ENCODE results near the gene DUSP22. TPM values are rescaled to one million over a fixed set of nuclear protein-coding genes. Genes with fewer than 3 reads are reported as not detected.

DUSP22 gene
- total RNA-seq, 1 experiment from 2014 or later = 16.0 TPM

- no peak for TF ChIP-seq CTCF (conservative IDR thresholded peaks at IDR 0.05; ENCODE audit: low read depth, low read length)
- TF ChIP-seq EZH2 (IDR thresholded peaks at IDR 0.05; ENCODE audit: borderline replicate concordance, low read depth, low read length, poor library complexity, severe bottlenecking) = no peak
- CTCF ChIA-PET = no interaction called here
- Histone ChIP-seq H3K4me3 (ENCODE audit: low read depth, low read length, poor library complexity, severe bottlenecking) (no peak overlapping the region), H3K9me3 (ENCODE audit: low read depth, low read length, poor library complexity, severe bottlenecking) (peaks cover 17% of the 10 kb centered on the region), H3K36me3 (ENCODE audit: insufficient read depth, low read length, poor library complexity, severe bottlenecking) (no peaks in the 10 kb centered on the region), H3K27me3 (replicated peaks; ENCODE audit: insufficient read depth, low read depth, low read length, poor library complexity) (no peaks in the 10 kb centered on the region), H3K27ac (ENCODE audit: low read depth, low read length, poor library complexity, severe bottlenecking) (no peak overlapping the region), H3K4me1 (ENCODE audit: insufficient read depth, low read length, poor library complexity, severe bottlenecking) (no peaks in the 10 kb centered on the region)
- POLR2A ChIA-PET (ENCODE audit: low non-redundant PET) = no interaction called here
- no TSS peak for BruUV-seq (replicated peaks)
- intact Hi-C loops (cut with micrococcal nuclease; ENCODE audit: unreplicated experiment) = no loop called here
- no peak for DNase-seq (ENCODE audit: low spot score)
Observed at GRCh38 chr6:360349-360748, 68.1 kb downstream of the DUSP22 start.

- ChIA-PET CTCF (no interaction called here), POLR2A (ENCODE audit: low non-redundant PET) (no interaction called here)
- H3K9me3 ChIP-seq (ENCODE audit: low read depth, low read length, poor library complexity, severe bottlenecking) = peaks cover 19% of the 10 kb centered on the region
- no peak overlapping the region for H3K4me3 ChIP-seq (ENCODE audit: low read depth, low read length, poor library complexity, severe bottlenecking)
- no peak overlapping the region for H3K27ac ChIP-seq (ENCODE audit: low read depth, low read length, poor library complexity, severe bottlenecking)
- intact Hi-C loops (cut with micrococcal nuclease; ENCODE audit: unreplicated experiment) = no loop called here
- TF ChIP-seq CTCF (conservative IDR thresholded peaks at IDR 0.05; ENCODE audit: low read depth, low read length) (no peak), EZH2 (IDR thresholded peaks at IDR 0.05; ENCODE audit: borderline replicate concordance, low read depth, low read length, poor library complexity, severe bottlenecking) (no peak)
- BruUV-seq (replicated peaks) = no TSS peak
- peaks cover 3% of the 10 kb centered on the region for H3K27me3 ChIP-seq (replicated peaks; ENCODE audit: insufficient read depth, low read depth, low read length, poor library complexity)
- no peaks in the 10 kb centered on the region for H3K36me3 ChIP-seq (ENCODE audit: insufficient read depth, low read length, poor library complexity, severe bottlenecking)
- no peaks in the 10 kb centered on the region for H3K4me1 ChIP-seq (ENCODE audit: insufficient read depth, low read length, poor library complexity, severe bottlenecking)
- DNase-seq (ENCODE audit: low spot score) = no peak
Observed at GRCh38 chr6:360764-361373, 68.6 kb downstream of the DUSP22 start.

GRCh38 chr6:361411-362132, 69.3 kb downstream of the DUSP22 start:
- Histone ChIP-seq H3K9me3 (ENCODE audit: low read depth, low read length, poor library complexity, severe bottlenecking) (peaks cover 24% of the 10 kb centered on the region), H3K27me3 (replicated peaks; ENCODE audit: insufficient read depth, low read depth, low read length, poor library complexity) (peaks cover 10% of the 10 kb centered on the region), H3K36me3 (ENCODE audit: insufficient read depth, low read length, poor library complexity, severe bottlenecking) (no peaks in the 10 kb centered on the region), H3K27ac (ENCODE audit: low read depth, low read length, poor library complexity, severe bottlenecking) (no peak overlapping the region), H3K4me3 (ENCODE audit: low read depth, low read length, poor library complexity, severe bottlenecking) (no peak overlapping the region), H3K4me1 (ENCODE audit: insufficient read depth, low read length, poor library complexity, severe bottlenecking) (no peaks in the 10 kb centered on the region)
- no TSS peak for BruUV-seq (replicated peaks)
- POLR2A ChIA-PET (ENCODE audit: low non-redundant PET) = no interaction called here
- CTCF ChIA-PET = no interaction called here
- TF ChIP-seq EZH2 (IDR thresholded peaks at IDR 0.05; ENCODE audit: borderline replicate concordance, low read depth, low read length, poor library complexity, severe bottlenecking) (no peak), CTCF (conservative IDR thresholded peaks at IDR 0.05; ENCODE audit: low read depth, low read length) (no peak)
- intact Hi-C loops (cut with micrococcal nuclease; ENCODE audit: unreplicated experiment) = no loop called here
- no peak for DNase-seq (ENCODE audit: low spot score)
